ENCODE measurements around the gene CEP112. TPM values are rescaled to one million over a fixed set of nuclear protein-coding genes. Genes with fewer than 3 reads are reported as not detected.
A peak's percentile ranks its signal among the peaks of the same experiment; 100 is the strongest.

CEP112 gene
- total RNA-seq, 1 donor from 2014 or later = 9.5 TPM

- no peak overlapping the region for H3K27ac Mint-ChIP-seq (ENCODE audit: unreplicated experiment)
- TF ChIP-seq, protein P1, sequence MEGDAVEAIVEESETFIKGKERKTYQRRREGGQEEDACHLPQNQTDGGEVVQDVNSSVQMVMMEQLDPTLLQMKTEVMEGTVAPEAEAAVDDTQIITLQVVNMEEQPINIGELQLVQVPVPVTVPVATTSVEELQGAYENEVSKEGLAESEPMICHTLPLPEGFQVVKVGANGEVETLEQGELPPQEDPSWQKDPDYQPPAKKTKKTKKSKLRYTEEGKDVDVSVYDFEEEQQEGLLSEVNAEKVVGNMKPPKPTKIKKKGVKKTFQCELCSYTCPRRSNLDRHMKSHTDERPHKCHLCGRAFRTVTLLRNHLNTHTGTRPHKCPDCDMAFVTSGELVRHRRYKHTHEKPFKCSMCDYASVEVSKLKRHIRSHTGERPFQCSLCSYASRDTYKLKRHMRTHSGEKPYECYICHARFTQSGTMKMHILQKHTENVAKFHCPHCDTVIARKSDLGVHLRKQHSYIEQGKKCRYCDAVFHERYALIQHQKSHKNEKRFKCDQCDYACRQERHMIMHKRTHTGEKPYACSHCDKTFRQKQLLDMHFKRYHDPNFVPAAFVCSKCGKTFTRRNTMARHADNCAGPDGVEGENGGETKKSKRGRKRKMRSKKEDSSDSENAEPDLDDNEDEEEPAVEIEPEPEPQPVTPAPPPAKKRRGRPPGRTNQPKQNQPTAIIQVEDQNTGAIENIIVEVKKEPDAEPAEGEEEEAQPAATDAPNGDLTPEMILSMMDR (IDR thresholded peaks at IDR 0.05) = no peak
- no peaks in the 10 kb centered on the region for H3K9me3 Mint-ChIP-seq (ENCODE audit: unreplicated experiment)
- peaks cover 23% of the 10 kb centered on the region for H3K4me1 Mint-ChIP-seq (ENCODE audit: unreplicated experiment)
- H3K27me3 Mint-ChIP-seq (ENCODE audit: unreplicated experiment) = no peaks in the 10 kb centered on the region
- DNase-seq (ENCODE audit: extremely low spot score, unreplicated experiment) = no peak
- H3K4me3 Mint-ChIP-seq (ENCODE audit: unreplicated experiment) = no peak overlapping the region
- H3K36me3 Mint-ChIP-seq (ENCODE audit: unreplicated experiment) = no peaks in the 10 kb centered on the region
Measured at GRCh38 chr17:65664696-65665095, 527.2 kb downstream of the CEP112 start.

DNA sequence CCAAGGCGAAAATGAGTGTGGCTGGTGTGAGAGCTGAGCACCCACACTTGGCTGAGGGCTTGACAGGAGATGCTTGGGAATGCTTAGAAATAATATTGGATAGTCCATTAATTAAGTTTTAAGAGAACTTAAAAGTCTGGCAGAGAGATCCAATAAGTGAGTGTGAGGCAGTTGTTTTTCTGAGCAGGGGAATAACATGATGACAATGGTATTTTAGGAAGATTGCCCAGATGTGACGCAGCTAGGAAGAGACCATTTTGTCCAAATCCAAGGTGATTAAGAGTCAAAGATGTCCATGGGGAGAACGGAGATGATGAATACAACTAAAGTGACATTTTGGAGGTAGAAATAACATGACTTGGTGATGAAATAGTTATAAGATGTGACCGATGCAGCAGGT is 527.7 kb downstream of the CEP112 start:
- no peak overlapping the region for H3K27ac Mint-ChIP-seq (ENCODE audit: unreplicated experiment)
- H3K36me3 Mint-ChIP-seq (ENCODE audit: unreplicated experiment) = no peaks in the 10 kb centered on the region
- no peak for DNase-seq (ENCODE audit: extremely low spot score, unreplicated experiment)
- H3K4me3 Mint-ChIP-seq (ENCODE audit: unreplicated experiment) = no peak overlapping the region
- peaks cover 23% of the 10 kb centered on the region for H3K4me1 Mint-ChIP-seq (ENCODE audit: unreplicated experiment)
- TF ChIP-seq, protein P1 (IDR thresholded peaks at IDR 0.05) = no peak
- no peaks in the 10 kb centered on the region for H3K27me3 Mint-ChIP-seq (ENCODE audit: unreplicated experiment)
- H3K9me3 Mint-ChIP-seq (ENCODE audit: unreplicated experiment) = no peaks in the 10 kb centered on the region

DNA sequence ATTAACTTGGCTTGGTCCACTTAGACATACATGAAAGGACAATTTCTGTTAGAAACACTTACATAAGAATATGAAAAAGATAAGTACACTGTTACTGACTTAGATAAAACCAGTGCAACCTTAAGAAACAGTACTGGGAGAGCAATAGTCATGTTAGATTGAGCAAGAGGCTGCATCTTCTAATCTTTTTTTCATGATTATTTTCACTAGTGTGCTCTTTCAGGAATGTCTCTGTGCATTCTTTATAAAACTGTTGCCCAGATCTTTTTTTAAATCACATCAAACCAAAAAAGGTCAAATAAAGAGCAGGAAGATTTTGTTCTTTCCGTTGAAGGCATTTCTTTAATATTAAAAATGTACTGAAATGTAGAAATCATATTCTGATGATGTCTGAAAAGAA is 529.7 kb downstream of the CEP112 start:
- DNase-seq (ENCODE audit: extremely low spot score, unreplicated experiment) = no peak
- TF ChIP-seq, protein P1 (IDR thresholded peaks at IDR 0.05) = no peak
- Mint-ChIP-seq H3K4me1 (ENCODE audit: unreplicated experiment) (peaks cover 23% of the 10 kb centered on the region), H3K4me3 (ENCODE audit: unreplicated experiment) (no peak overlapping the region), H3K27ac (ENCODE audit: unreplicated experiment) (peak overlapping the region; percentile 51), H3K27me3 (ENCODE audit: unreplicated experiment) (no peaks in the 10 kb centered on the region), H3K9me3 (ENCODE audit: unreplicated experiment) (no peaks in the 10 kb centered on the region), H3K36me3 (ENCODE audit: unreplicated experiment) (no peaks in the 10 kb centered on the region)

GRCh38 chr17:65660947-65661346 is 531.0 kb downstream of the CEP112 start:
- Mint-ChIP-seq H3K27ac (ENCODE audit: unreplicated experiment) (no peak overlapping the region), H3K4me1 (ENCODE audit: unreplicated experiment) (peaks cover 17% of the 10 kb centered on the region), H3K4me3 (ENCODE audit: unreplicated experiment) (no peak overlapping the region), H3K27me3 (ENCODE audit: unreplicated experiment) (no peaks in the 10 kb centered on the region), H3K9me3 (ENCODE audit: unreplicated experiment) (no peaks in the 10 kb centered on the region), H3K36me3 (ENCODE audit: unreplicated experiment) (no peaks in the 10 kb centered on the region)
- no peak for DNase-seq (ENCODE audit: extremely low spot score, unreplicated experiment)
- TF ChIP-seq, protein P1 (IDR thresholded peaks at IDR 0.05) = no peak

DNA sequence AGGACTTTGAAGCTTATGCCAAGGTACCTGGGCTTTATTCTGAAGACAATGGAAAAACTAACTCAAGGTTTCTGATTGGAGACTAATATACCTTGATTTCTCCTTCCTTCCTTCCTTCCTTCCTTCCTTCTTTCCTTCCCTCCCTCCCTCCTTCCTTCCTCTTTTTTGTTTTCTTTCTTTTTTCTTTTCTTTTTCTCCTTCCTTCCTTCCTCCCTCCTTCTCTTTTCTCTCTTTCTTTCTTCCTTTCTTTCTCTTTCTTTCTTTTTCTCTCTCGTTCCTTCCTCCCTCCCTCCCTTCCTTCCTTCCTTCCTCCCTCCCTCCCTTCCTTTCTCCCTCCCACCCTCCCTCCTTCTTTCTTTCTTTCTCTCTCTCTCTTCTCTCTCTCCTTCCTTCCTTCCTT is 531.9 kb downstream of the CEP112 start:
- Mint-ChIP-seq H3K27ac (ENCODE audit: unreplicated experiment) (no peak overlapping the region), H3K4me3 (ENCODE audit: unreplicated experiment) (no peak overlapping the region), H3K4me1 (ENCODE audit: unreplicated experiment) (peaks cover 17% of the 10 kb centered on the region), H3K36me3 (ENCODE audit: unreplicated experiment) (no peaks in the 10 kb centered on the region), H3K9me3 (ENCODE audit: unreplicated experiment) (no peaks in the 10 kb centered on the region), H3K27me3 (ENCODE audit: unreplicated experiment) (no peaks in the 10 kb centered on the region)
- TF ChIP-seq, protein P1 (IDR thresholded peaks at IDR 0.05) = no peak
- DNase-seq (ENCODE audit: extremely low spot score, unreplicated experiment) = no peak

Measured in osteocyte (in vitro differentiated cells).